Measurements from ENCODE around the gene DHH.

The DHH gene

DNA sequence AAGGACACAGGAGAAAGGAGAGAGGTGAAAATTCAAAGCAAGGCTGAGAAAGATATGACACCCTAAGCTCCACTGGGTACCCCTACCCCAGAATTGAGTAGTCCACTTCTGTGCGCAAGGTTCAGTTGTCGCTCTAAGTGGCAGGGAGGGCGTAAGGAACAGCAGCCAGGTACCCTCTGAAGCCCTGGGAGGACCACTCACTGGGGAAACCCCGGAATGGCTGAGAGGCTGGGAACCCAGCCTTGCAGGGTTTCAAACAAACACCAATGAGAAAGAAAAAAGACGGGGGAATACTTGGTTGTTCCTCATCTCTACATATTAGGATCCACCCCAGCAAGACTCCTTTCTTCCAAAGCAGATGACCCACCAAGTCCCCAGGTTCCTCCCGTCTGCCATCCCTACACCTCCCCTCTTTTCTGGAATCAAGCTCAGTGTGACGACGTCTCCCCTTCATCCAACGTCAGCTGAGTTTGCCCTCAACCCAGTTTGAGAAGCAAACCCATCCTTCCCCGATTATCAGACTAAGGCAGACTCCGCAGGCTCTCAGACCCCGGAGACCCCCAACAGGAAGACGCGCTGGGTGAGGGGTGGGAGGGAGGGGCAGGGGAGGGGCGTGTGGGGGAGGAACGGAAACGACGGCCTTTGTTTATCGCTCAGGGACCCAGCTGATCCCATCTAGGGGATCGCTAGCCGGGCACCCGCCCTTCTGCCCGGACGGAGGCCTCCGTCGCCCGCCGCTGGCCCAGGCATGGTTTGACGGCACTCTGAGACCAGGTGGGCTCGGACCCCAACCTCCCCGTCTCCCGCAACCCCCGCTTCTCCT lies 15.3 kb upstream of the DHH start:
- no peak for DNase-seq (ENCODE audit: low read depth)

DNA sequence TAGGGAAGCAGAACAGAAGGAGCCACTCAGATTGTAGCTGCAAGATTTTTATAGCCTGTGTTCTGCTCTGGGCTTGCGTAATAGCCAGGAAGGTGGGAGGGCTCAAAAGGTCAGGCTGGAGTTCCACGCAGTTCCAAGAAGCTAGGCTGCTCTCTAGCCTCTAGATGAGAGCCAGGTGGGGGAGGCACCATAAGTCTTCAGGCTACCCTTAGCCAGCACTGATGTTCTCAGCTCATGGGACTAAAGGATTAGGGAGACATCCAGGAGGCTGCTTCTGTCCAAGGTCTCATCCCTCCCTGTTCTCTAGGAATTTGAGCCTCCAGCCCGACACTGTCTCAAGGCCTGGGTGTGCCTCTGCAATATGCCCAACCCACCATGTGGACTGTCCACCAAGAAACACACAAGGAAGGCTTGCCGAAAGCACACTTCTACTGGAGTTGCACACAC lies 14.4 kb upstream of the DHH start:
- no peak for DNase-seq (ENCODE audit: low read depth)

DNA sequence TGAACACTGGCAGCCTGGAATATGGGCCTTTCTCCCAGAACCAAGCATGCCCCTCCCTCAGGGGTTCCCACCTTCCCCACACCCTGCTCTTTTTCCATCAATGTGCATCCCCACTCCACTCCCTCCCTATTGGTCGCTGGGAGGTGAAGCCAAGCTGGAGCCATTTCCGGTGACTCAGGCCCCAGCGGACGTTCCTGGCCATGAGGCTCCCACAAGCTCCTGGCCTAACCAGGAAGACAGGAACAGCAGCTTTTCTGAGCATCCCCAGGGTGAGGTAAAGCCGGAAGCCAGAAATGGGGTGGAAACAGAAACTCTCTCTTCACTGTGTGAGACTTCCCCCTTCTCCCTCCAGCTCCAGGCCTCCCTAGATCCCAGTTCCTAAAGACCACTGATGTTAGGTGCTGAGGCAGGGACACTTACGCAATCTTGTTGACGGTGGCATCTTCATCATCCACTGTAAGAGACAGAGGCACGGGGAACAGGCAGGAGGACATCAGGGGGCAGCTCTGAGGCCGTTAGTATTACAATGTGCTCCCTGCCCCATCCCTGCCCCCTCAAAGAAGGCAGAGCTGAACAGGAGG lies 11.0 kb upstream of the DHH start:
- no peak for DNase-seq (ENCODE audit: low read depth)

DNA sequence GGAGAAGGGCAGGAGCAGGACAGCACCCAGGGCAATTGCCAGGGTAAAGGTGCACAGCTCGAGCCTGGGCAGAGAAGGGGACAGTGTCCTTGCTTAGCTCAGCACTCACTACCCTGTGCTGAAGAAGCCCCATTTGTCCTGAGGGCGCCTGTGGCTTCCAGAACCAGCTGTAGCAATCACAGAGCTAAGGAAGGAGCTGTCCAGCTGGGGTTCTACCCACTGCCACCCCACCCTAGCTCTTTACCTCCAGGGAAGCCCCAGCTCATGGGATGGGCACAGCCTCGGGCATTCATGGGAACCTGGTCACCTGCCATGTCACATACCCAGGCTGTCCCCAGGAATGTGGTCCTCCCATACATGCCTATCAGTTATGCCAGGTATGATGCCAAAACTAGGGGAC lies 10.2 kb upstream of the DHH start:
- DNase-seq (ENCODE audit: low read depth) = no peak

DNA sequence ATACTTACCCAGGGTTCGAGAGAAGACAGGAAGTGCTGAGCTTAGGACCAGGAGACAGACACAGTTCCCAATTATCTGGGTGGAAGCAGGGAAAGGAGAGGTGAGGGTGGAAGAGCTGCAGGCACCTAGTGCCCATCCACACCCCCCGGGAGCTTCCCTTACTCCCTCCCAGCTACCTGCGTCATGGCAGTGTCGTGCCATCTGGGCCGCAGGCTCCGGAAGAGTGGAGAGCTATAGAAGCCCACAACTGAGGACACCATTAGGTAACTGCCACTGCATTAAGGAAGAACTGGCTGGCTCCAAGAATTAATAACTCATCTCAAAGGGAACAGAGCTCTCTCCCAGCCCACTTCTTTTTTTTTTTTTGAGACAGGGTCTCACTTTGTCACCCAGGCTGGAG lies 5.8 kb upstream of the DHH start:
- DNase-seq (ENCODE audit: low read depth) = no peak

DNA sequence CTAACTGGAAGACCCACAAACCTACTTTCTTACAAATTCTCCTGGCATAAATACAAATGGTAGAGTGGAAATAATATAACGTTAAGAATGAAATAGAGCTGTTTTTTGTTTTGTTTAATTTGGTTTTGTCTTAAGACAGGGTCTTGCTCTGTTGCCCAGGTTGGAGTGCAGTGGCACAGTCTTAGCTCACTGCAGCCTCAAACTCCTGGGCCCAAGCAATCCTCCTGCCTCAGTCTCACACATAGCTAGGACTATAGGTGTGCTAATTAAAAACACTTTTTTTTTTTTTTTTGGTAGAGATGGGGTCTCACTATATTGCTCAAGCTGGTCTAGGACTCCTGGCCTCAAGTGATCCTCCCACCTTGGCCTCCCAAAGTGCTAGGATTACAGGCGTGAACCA lies 4.1 kb upstream of the DHH start:
- DNase-seq (ENCODE audit: low read depth) = no peak

DNA sequence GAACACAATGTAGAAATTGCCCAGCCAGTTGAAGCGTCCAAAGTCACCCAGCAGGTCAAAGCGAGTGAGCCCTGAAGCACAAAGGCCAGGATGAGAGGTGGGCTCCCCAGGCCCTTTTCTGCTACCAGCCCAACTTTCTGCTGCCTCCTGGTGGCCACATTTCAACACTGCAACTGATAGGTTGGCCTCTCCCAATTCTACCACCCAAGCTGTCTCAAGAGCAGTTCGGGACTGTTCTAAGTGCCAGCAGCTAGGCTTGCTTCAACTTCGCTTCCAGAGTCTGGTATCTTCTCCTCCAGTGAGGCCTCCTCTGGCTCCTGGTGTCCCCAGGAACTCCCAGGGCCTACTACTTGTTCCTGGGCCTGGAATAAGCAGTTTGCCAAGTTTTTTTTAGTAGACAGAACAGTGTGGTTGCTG lies 3.4 kb upstream of the DHH start:
- DNase-seq (ENCODE audit: low read depth) = peak; percentile 20

DNA sequence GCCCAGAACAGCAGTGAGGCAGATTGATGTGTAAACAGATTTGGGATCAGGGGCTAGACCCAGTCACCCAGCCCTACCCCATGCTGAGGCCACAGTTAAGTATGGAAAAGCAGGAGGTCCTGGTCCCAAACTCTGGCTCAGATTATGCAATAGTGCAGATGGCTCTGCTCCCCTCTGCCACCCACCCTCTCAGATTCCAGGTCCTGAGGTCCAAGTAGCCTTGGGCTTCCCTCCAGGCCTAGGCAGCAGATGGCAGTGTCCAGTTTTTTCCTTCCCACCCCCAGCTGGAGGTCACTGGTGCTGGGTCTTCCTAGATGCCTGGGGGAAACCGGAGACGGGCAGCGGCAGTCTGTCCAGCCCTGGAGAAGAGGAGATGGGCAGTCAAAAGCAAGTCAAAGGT lies 2.8 kb upstream of the DHH start:
- DNase-seq (ENCODE audit: low read depth) = no peak

DNA sequence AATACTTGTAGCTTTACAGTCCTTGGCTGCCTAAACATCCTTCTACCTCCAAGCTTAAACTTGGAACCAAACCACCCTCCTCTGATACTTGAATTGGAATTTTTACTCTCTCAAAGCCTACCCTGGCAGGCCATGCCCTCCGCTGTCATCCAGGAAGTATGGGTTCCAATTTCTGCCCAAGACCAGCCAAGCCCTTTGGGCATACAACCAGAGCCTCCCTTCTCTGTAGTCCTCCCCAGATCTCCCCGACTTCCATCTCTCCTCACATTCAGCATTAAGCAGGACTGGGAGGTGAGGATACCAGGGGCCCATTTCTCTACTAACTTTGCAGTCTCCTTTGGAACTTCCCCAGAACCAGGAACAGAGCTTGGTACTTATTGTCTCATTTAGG lies 369 bp upstream of the DHH start:
- no peak for DNase-seq (ENCODE audit: low read depth)

DNA sequence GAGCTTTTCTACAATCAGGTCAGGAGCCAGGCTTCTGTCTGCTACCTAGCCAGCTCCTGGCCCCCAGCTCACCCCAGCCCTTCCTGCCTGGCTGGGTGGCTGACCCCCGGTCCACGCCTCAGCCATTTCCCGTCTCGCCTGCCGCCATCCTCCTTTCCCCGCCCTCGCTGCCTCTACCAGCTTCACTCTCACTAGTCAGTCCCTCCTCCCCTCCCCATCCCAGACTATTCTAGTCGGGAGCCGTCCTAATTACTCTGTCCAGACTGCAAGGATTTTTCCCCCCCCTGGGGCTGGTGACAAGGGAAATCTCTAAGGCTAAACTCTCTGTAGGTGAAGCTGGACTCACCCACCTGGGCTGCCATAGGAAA lies 825 bp downstream of the DHH start:
- DNase-seq (ENCODE audit: low read depth) = no peak

DNA sequence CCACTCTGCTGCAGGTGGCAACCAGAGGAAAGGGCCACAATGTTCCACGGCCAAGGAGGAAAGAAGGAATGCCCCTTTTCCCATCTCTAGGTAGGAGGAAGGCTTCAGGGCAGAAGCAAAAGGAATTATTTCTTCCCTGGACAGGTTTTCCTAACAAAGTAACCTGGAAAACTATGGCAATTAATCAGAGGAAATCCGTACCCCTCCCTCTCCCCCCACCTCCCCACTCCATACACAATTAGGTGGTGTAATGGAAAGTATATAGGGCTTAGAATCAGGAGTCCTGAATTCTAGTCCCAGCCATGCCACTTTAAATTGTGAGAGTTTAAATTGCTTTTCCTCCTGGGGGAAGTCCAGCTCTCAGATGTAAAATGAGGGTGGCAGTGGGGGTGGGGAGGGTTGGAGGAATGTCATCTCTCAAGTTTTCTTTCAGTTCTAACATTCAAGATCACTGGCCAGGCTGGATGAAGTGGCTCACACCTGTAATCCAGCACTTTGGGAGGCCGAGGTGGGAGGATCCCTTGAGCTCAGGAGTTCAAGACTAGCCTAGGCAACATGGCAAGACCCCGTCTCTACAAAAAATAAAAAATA lies 1.7 kb downstream of the DHH start:
- DNase-seq (ENCODE audit: low read depth) = no peak

DNA sequence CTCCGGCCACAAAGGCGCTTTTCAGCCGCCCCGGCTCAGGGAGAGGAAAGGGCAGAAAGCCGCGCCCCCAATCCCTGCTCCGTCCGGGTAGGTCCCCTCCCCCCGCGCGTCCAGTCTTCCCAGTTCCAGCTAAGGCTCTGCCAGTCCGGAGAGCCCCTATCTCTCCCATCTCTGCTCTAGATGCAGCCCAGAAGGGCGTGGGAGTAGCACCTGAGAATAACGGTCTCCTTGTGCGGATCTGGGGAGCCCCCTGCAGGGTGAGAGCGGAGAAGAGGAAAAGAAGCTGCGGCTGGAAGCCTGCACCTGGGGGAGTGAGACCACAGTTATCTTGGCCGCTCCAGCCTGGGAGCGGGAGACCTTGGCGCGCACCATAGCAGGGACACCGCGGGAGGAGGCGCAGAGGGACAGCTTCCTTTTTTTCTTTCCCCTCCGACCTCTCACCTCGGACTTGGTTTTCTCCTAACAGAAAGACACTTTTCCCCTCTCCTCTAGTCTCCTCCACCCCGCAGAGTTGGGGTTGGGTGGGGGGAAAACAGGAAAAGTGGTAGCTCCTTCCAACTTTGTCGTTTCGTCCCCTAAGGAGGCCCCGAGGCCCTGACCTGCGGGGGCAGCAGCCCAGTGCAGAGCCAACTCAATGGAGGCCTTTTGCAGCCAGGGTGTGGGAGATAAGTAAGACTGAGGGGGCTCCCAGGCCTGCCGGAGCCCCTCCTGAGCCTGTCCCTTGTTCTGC lies 2.4 kb downstream of the DHH start:
- DNase-seq (ENCODE audit: low read depth) = no peak

DNA sequence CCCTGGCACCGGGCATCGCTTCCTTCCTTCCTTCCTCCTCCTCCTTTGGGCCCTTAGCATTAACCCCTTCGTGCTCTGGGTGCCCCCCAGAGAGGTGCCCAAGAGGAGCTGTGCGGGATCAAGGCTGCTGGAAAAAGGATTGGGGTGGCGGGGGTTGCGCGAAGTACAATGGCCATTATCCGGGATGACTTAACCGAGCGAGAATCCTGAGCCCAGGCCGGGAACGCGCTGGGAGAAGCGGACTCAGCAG lies 2.8 kb downstream of the DHH start:
- no peak for DNase-seq (ENCODE audit: low read depth)

DNA sequence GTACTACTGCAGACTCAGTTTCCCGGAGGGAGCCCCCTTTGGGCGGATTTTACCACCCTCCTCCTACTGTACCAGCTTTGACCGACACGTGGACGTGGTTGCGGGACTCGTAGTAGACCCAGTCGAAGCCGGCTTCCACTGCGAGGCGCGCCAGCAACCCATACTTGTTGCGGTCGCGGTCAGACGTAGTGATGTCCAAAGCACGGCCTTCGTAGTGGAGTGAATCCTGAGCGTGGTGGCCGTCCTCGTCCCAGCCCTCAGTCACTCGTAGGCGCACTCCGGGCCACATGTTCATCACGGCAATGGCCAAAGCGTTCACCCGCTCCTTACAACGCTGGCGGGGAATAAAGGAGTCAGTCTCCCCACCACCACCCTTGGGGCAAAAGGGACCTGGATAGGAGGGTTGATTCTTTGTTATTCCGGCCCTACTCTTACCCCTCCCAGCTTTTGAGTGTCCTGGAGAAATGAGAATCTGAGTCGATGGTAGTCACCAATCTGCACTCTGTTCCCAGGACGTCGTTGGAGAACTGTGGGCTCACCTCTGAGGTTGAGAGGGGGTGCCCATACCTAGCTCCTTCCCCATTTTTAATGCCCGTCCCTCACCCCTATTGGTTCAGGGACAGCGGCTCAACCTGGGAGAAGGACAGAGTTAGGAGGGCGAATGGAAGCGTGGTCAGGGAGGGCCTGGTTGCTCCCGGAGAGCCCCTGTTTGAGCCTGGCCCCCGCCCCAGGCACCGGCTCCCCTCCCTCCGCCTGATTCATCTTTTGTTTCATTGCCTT lies 3.4 kb downstream of the DHH start:
- no peak for DNase-seq (ENCODE audit: low read depth)

DNA sequence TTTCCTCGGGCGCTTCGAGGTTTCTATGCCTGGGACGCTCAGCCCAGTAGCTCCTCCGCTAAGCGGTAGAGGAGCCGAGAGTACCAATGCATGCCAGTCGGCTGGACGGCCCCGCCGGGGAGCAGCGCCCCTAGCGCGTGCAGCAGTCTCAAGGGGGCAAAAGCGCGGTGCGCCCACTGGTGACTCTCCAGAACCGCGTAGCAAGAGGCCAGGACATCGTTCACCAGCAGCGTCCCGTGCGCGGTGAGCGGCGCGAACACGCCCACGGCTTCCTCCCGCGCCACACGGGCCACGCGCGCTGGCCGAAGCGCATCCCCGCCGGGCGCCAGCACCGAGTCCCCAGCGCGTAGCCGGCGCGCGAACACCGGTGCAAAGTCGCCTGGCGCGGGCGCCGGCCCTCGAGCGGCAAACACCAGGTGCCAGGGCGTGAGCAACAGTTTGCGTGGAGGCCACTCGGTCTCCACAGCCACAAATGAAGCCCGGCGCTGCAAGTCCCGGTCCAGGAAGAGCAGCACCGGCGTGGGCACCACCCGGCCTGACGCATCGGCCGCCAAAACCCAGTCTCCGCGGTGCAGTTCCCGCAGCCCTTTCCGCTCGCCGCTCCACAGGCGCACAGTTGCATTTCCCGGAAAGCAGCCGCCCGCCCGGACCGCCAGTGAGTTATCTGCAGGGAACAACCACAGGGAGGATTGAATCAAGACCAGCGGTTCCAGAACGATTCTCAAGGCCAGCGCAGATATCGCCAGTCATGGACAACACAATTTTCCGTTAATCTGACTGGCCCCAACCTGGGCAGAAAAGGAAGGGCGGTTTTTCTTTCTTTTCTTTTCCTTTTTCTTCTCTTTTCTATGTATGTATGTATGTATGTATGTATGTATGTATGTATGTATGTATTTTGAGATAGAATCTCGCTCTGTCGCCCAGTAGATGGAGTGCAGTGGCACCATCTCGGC lies 4.5 kb downstream of the DHH start:
- no peak for DNase-seq (ENCODE audit: low read depth)

DNA sequence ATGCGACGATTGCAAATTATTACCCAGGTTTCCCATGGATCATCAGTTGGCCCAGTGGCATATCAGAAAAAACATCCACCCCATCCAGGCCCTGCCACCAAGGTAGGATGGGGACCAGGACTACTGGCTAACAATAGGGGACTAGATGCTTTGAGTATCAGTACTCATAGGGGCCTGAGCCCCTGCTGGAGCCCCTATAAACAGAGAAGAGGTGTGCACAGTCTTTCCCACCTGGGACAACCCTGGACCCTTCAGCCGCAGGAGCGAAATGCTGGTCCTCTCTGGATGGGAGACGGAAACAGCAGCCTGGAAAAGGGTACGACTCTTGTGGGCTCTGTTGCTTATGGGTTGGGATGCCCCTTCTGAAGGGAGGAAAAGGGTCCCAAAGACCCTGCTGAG lies 5.7 kb downstream of the DHH start:
- DNase-seq (ENCODE audit: low read depth) = no peak

DNA sequence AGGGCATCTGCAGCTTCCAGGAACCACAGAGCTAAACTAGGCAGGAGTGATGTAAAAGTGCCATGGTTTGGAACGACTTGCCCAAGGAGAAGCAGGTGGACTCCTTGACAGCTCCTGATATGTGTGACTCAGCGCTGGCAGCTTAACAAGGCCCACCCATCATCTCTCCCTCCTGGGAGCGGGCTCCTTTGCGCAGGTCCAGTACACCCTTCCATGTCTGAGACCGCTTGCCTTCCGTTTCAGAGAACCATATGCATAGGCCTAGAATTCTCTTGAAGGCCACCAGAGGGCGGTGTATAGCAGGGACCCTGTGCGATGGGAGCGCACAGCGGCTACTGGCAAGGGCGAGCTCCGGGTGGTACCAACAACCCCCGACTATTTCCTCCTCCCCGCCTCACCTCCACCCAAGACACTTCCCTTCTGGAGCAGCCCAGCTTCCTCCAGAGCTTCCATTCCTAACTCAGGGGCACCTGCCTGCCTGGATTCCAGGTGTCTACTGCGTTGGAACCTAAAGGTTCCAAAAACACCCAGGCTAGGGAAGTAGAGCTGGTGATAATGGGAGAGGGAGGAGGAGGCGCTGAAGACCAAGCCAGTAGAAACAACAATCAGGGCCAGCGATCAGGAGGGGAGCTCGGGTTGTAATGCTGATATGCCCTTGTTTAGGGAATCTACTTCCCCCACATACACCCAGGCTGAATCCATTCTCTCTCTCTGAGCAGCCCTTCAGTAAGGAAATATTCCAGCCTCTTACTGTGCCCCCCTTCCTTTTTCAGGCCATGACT lies 6.3 kb downstream of the DHH start:
- DNase-seq (ENCODE audit: low read depth) = peak; percentile 81

DNA sequence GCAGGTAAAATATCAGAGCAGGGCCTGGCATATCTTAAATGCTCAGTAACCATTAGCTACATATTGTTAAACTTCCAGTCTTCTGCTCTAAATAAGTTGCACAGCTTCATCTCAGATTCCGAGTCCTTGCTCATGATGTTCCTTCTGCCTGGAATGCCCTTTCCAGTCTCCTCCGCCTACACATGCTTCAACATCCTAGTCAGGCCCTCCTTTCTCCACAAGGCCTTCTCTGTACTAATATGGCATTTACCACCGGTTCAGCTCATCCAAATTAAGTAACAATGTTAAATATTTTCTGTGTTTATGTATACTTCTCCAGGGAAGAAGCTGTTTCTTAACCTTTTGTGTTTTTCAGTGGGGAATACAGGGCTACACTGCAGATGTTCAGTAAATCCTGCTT lies 8.5 kb downstream of the DHH start:
- DNase-seq (ENCODE audit: low read depth) = no peak

DNA sequence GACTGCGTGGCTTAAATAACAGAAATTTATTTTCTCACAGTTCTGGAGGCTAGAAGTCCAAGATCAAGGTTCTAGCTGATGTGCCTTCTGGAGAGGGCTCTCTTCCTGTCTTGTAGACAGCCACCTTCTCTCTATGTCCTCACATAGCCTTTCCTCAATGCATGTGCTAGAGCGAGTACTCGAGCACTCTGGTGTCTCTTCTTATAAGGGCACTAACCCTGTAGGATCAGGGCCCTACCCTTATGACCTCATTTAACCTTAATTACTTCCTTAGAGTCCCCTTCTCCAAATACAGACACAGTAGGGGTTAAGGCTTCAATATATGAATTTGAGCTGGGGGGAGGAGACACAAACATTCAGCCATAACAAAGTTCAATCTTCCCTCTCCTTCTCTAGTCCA lies 10.2 kb downstream of the DHH start:
- DNase-seq (ENCODE audit: low read depth) = no peak

DNA sequence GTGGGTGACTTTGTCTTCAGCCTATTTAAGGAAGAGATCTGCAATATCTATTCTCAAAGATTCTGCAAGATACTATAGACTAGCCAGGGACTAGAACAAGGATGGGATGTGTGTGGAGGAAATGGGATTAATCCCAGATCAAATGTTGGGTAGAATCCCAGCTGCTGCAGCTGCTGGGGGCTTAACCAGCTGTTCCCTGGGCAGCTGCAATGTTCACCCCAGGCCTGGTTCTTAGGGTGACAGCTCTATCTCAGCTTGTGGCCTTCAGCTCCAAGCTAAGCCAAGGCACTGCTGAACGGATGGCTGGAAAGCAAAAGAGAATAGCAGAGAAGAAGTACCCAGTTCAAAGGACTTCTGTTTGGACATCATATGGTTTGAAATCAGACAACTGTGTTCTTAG lies 14.8 kb downstream of the DHH start:
- no peak for DNase-seq (ENCODE audit: low read depth)

DNA sequence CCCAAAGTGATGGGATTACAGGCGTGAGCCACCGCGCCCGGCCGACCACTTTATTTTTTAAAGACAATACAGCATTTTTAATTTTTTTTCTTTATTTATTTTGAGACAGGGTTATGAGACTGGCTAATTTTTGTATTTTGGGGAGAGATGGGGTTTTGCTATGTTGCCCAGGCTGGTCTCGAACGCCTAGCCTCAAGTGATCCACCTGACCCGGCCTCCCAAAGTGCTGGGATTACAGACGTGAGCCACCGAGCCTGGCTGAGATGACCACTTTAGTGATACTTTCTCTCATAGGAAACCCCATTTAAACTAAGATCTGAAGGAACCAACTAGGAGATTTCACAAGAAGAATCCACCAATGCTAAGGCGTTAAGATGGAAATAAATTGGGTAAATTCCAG lies 23.6 kb downstream of the DHH start:
- DNase-seq (ENCODE audit: low read depth) = no peak

All from fibroblast of the conjunctiva (primary cell).